Measurements from ENCODE around the gene KCTD8.

DNA sequence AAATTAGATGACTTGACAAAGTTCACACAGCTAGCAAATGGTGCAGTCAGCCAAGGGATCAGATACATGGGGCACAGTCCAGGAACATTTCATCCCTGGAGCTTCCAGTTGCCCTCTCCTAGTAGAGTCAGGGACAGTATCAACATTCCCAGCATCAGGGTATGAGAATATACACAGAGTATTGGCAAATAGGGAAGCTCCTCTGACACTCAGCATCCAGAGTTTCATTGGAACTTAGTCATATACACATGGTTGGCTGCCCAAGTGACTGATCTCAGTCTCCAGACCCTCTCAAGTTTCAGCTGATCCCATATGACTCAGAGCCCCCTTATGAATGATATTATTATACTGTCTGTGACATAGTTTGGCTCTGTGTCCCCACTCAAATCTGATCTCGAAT lies 13.7 kb upstream of the KCTD8 start:
- TF ChIP-seq, protein P1, sequence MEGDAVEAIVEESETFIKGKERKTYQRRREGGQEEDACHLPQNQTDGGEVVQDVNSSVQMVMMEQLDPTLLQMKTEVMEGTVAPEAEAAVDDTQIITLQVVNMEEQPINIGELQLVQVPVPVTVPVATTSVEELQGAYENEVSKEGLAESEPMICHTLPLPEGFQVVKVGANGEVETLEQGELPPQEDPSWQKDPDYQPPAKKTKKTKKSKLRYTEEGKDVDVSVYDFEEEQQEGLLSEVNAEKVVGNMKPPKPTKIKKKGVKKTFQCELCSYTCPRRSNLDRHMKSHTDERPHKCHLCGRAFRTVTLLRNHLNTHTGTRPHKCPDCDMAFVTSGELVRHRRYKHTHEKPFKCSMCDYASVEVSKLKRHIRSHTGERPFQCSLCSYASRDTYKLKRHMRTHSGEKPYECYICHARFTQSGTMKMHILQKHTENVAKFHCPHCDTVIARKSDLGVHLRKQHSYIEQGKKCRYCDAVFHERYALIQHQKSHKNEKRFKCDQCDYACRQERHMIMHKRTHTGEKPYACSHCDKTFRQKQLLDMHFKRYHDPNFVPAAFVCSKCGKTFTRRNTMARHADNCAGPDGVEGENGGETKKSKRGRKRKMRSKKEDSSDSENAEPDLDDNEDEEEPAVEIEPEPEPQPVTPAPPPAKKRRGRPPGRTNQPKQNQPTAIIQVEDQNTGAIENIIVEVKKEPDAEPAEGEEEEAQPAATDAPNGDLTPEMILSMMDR (IDR thresholded peaks at IDR 0.05) = no peak
- no peak for TF ChIP-seq POLR2A (IDR thresholded peaks at IDR 0.05)
